HG02840 (cell line): Measurements from ENCODE around the gene TCF7L2.

Experiments used
- ATAC-seq: cut with Tn5 transposase; IDR thresholded peaks from one replicate; pipeline ENCODE4 v1.9.1; 2021; ENCODE audit warnings: mild to moderate bottlenecking, moderate library complexity, moderate number of reproducible peaks; ENCODE audit not compliant: unreplicated experiment, low FRiP score

Gene TCF7L2

GRCh38 chr10:113019692-113020474 lies 69.8 kb downstream of the TCF7L2 start:
- no peak for ATAC-seq

DNA sequence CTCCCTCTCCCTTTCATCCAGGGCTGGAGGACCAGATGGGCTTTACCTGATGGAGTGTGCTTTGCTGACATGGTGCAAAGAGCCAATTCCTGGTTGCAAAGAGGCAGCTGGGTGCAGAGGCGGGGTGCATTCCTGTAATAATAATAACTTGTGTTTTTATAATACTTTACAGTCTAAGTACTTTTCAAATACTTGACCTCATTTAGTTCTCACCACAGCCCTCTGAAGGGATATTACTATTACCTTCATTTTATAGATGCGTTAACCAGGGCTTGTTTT lies 70.4 kb downstream of the TCF7L2 start:
- no peak for ATAC-seq

DNA sequence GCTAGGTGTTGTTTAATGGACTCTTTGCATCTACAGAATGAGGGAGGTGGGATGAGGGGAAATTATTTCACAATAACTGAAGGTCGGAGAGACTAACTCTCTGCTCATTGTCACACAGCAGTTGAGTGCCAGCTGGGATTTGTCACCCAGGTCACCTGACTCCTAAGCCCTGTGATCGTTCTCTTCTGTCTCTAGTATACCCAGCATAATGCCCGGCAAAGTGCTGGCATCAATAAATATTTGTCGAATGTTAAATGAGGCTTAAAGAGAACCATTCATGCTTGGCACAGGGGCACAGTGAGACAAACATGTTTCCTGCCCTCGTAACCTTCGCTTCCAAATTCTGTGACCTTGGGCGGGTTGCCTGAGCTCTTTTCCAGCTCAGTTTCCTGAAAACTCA lies 70.8 kb downstream of the TCF7L2 start:
- ATAC-seq: no peak

- no peak for ATAC-seq
Measured at GRCh38 chr10:113021268-113022040, 71.4 kb downstream of the TCF7L2 start.

DNA sequence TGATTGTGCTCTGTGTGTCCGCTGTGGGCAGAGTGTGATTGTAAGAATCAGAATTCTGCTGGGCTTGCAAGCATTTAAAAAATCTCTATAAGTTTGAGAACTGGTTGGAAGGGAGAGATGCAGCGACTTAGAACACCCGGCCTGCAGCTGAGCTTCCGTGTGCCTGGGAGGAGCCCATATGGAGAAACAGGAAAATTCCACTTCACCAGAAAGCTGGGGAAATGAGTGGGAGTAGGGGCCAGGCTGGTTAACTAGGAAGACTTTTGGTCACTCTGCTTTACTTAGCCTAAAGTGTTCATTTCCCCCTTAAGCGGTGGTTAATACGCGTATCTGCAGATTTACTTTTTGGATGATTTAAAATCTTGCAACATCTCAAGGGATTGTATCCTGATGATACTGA lies 72.2 kb downstream of the TCF7L2 start:
- no peak for ATAC-seq

DNA sequence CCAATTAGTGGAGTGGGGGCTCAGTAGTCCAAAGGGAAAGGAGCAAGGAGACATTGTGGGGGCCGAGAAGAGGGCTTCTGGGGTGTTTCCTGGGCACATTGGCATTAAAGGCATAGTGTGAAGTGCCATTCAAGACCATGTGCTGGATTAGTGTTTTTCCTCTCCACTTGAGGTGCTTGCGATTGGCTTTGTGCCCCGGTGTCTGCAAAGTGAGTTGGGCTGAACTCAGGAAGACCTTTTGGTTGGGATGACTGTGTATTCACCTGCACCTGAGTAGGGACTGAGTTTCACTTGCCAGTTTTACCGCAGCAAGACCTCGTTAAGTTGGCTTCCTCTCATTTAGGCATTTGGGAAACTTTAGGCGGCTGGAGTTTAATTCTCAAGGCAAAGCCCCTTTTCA lies 73.0 kb downstream of the TCF7L2 start:
- no peak for ATAC-seq

DNA sequence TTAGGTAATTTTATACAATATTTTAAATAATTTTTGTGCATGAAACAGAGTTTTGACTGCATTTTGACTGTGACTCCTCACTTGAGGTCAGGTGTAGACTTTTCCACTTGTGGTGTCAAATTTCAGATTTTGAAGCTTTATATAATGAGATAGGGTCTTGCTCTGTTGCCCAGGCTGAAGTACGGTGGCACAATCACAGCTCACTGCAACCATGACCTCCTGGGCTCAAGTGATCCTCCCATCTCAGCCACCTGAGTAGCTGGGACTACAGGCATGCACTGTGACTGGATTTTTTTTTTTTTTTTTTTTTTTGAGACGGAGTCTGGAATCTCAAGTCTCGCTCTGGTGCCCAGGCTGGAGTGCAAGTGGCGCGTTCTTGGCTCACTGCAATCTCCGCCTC lies 74.9 kb downstream of the TCF7L2 start:
- no peak for ATAC-seq

- ATAC-seq: no peak
Measured at GRCh38 chr10:113025487-113025886, 75.4 kb downstream of the TCF7L2 start.

GRCh38 chr10:113026679-113027078 lies 76.6 kb downstream of the TCF7L2 start:
- no peak for ATAC-seq

DNA sequence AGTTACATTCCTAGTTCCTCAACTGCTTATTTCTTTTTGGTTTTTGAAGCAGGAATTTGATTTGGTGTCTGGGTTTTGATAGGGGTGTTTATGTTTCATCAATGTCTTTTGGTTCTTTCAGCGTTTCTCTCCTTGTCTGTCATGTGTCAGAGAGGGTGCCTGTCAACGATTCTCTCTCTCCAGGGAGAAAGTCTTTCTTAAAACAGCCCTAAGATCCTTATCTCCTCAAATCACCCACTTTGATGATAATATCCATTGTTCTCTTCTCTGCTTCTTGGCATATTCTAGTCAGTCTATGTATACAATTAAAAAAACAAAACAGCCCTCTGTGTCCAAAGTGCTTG lies 77.2 kb downstream of the TCF7L2 start:
- no peak for ATAC-seq

- ATAC-seq: no peak
Measured at GRCh38 chr10:113027574-113028455, 77.8 kb downstream of the TCF7L2 start.

DNA sequence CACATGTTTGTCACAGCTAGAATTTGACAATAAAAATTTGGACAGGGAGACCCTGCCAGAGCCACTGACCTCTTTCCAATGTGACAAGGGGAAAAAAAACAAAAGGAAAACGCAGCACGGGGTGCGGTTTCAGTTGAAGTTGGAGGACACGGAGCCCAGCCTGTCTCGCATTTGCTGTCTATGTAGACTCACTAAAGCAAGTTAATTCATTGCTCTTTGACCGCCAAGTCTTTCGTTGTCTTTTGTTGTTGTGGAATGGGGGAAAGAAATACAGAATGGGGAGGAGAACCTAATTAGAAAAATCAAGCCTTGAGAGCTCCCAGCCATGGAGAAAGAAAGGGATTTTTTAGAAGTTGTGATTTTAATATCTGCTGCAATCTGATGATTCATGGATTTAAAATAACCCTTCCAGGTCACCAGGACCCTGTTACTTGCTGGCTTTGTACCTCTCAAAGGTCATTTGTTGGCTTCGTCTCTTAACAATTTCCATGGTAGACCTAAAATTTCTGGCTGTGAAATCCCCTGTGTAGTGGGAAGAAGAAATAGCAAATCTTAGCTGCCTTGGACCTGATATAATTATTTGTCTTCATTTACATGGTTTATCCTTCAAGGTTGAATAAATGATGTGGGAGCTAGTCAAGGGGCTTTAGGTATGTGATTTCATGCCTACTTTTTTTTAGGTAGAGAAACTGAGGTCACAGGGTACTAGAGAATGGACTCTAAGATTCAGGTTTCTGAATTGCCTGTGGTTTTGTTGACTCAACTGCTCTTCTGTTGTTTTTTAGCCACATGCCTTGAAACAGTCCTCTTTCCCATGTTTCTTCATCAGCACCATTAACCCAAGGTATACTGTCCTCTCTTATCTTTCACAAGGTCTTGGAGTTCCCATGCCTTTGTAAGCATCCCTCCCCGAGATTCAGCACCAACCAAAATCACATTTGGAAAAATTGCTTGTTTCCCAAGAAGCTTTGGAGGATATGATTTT lies 78.7 kb downstream of the TCF7L2 start:
- ATAC-seq: no peak

- no peak for ATAC-seq
Measured at GRCh38 chr10:113030453-113030852, 80.4 kb downstream of the TCF7L2 start.

DNA sequence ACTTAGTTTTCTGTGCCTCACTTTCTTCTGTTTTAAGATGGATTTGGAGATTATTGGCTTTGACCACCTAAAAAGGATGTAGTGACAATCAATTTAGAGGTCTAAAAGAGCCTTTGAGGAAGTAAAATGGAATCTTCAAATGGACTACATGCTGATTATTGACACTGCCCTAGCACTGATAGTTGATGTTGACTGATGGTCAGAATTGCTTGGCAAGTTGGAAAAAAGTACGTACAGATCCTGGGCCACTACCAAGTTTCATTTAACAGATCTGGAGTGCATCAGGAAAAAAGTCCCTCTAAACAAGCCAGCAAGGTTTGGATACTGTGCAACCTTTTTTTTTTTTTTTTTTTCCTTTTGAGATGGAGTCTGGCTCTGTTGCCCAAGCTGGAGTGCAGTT lies 81.1 kb downstream of the TCF7L2 start:
- ATAC-seq: no peak

DNA sequence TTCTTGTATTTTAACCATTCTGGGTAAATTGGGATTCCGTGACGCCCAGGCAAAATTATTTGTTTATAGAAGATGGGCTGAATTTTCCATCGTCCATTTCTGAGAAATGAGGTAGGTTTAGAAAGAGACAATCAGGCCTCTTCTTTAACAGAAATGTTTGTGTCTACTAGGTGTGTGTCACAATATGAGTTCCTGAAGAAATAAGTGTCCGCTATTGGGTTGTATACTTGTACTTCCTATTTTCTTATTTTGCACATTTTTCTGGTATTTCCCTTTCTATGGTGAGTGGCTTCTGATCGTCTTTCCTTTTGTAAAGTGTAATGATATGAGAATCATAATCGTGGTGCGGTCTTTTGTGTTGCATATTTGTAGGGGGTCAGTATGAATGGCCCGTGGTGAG lies 83.9 kb downstream of the TCF7L2 start:
- ATAC-seq: no peak

DNA sequence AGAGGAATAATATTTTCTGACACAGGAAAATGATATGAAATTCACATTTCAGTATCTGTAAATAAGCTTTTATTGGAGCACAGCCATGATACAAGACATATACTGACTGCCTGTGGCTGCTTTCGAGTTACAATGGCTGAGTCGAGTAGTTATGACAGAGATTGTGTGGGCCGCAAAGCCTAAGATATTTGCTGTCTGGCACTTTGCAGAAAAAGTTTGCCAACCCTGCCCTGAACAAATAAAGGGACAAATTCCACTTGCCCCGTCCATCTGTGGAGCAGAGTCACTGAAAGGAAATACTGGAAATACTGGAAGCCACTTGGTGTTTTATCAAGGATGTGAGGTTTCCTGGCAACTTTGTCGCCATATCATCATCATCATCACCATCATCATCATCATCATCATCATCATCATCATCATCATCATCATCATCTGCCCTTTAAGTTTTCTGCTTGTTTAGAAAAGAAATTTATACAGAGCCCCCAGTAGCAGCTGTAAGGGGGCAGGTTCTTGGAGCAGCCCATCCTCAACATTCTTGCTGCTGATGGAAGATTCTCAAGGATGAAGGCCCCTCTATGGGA lies 85.8 kb downstream of the TCF7L2 start:
- no peak for ATAC-seq

DNA sequence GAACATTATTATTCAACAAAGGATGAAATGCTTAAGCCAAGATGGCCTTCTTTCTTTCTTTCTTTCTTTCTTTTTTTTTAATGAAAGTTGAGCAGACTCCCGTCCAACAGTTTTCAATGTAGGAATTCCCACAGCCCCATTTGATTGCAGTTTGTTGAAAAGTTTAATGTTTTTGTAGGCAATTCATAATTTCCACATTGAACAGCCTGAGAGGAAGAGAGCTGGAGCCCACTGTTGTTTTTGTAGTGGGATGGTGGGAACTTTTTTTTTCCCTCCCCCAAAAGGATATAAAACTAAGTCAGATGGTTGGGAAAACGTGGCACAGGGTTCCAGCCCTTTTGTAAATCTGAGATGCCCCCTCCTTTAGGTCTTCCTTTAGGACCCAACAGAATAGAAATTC lies 86.6 kb downstream of the TCF7L2 start:
- ATAC-seq: no peak

- ATAC-seq: no peak
Measured at GRCh38 chr10:113037218-113037617, 87.2 kb downstream of the TCF7L2 start.

GRCh38 chr10:113038183-113038582 lies 88.1 kb downstream of the TCF7L2 start:
- ATAC-seq: no peak

GRCh38 chr10:113038985-113039384 lies 88.9 kb downstream of the TCF7L2 start:
- ATAC-seq: no peak
